Left lobe of liver (tissue), 2 donors: Measurements from ENCODE around the gene TSHZ2. TPM values are rescaled to one million over a fixed set of nuclear protein-coding genes. Genes with fewer than 3 reads are reported as not detected.
"Not testable (repeated sequence)": the region's sequence is repeated elsewhere in the genome, so short reads cannot be mapped to it uniquely, and the experiment has no call there.

Source experiments
- ATAC-seq: fragments of 200-7000 bp; cut with Tn5 transposase; one replicate; pipeline ENCODE4 v1.9.1; 2020; ENCODE audit warnings: mild to moderate bottlenecking, moderate library complexity
- DNase-seq: peaks from one replicate; pipeline ENCODE4 v3.0.0-alpha.2; 2020; ENCODE audit warnings: low spot score
- total RNA-seq: library from RNA; stranded (reverse); gene quantifications from one replicate; pipeline ENCODE4 v1.2.1, GENCODE V29; 2021
- donor health status: DM: no; HTN: no; CAD: no; lungs with moderate emphysema.
- donor health status: DM: no; HTN: yes; CAD: no.

TSHZ2 gene
- total RNA-seq, 1 donor from 2014 or later = 19.0 TPM

- ATAC-seq (no peak), DNase-seq (no peak)
Measured at GRCh38 chr20:53513489-53514298, 541.5 kb downstream of the TSHZ2 start.

- no peak for DNase-seq
- no peak for ATAC-seq
Measured at GRCh38 chr20:53515749-53516148, 543.6 kb downstream of the TSHZ2 start.

- ATAC-seq = peak; percentile 18
- no peak for DNase-seq
Measured at GRCh38 chr20:53517146-53517545, 545.0 kb downstream of the TSHZ2 start.

- not testable (repeated sequence) for ATAC-seq, DNase-seq
Measured at GRCh38 chr20:53521421-53521820, 549.3 kb downstream of the TSHZ2 start.

- no peak for DNase-seq
- no peak for ATAC-seq
Measured at GRCh38 chr20:53522026-53522425, 549.9 kb downstream of the TSHZ2 start.

- no peak for ATAC-seq
- peak; percentile 23 for DNase-seq
Measured at GRCh38 chr20:53522696-53523095, 550.5 kb downstream of the TSHZ2 start.

- DNase-seq, ATAC-seq: not testable (repeated sequence)
Measured at GRCh38 chr20:53523615-53524014, 551.5 kb downstream of the TSHZ2 start.

- peak; percentile 15 for DNase-seq
- ATAC-seq = no peak
Measured at GRCh38 chr20:53524589-53525312, 552.6 kb downstream of the TSHZ2 start.

- DNase-seq (no peak), ATAC-seq (no peak)
Measured at GRCh38 chr20:53527196-53527595, 555.0 kb downstream of the TSHZ2 start.

GRCh38 chr20:53529658-53530057, 557.5 kb downstream of the TSHZ2 start:
- ATAC-seq = no peak
- no peak for DNase-seq

GRCh38 chr20:53530440-53530839, 558.3 kb downstream of the TSHZ2 start:
- DNase-seq (no peak), ATAC-seq (no peak)

GRCh38 chr20:53532654-53533312, 560.6 kb downstream of the TSHZ2 start:
- not testable (repeated sequence) for DNase-seq, ATAC-seq

- DNase-seq (no peak), ATAC-seq (no peak)
Measured at GRCh38 chr20:53533500-53533899, 561.3 kb downstream of the TSHZ2 start.

- DNase-seq = no peak
- ATAC-seq = no peak
Measured at GRCh38 chr20:53534037-53534436, 561.9 kb downstream of the TSHZ2 start.

GRCh38 chr20:53535878-53536277, 563.7 kb downstream of the TSHZ2 start:
- no peak for ATAC-seq
- no peak for DNase-seq

GRCh38 chr20:53536382-53536781, 564.2 kb downstream of the TSHZ2 start:
- DNase-seq, ATAC-seq: not testable (repeated sequence)

GRCh38 chr20:53539516-53539915, 567.4 kb downstream of the TSHZ2 start:
- no peak for DNase-seq
- ATAC-seq = no peak
